WTC11 (cell line): ENCODE measurements around the gene MEIOSIN. TPM values are rescaled to one million over a fixed set of nuclear protein-coding genes. Genes with fewer than 3 reads are reported as not detected.

Experiments used
- ATAC-seq: fragments of 200-7000 bp; cut with Tn5 transposase; 2 replicates; pipeline ENCODE4 v1.10.0; 2021; ENCODE audit warnings: mild to moderate bottlenecking, moderate library complexity
- CTCF ChIA-PET: fragments of 300-600 bp; sonication (Branson Sonifier 250); formaldehyde crosslinking; loops from one replicate; lab custom pipeline; 2021; ENCODE audit warnings: antibody characterized with exemption; lab: Charles Lee
- POLR2A ChIA-PET: fragments of 350-600 bp; sonication (Branson Sonifier 250); formaldehyde crosslinking; loops from one replicate; lab custom pipeline; 2021; ENCODE audit warnings: antibody characterized with exemption; lab: Charles Lee
- DNase-seq: peaks from one replicate; pipeline ENCODE4 v3.0.0; 2021; ENCODE audit warnings: low spot score
- H3K27ac Mint-ChIP-seq: 2 replicates; pipeline ENCODE4 v1.8.0; 2021; ENCODE audit warnings: mixed read lengths
- H3K27me3 Mint-ChIP-seq: 2 replicates; pipeline ENCODE4 v1.8.0; 2021; ENCODE audit warnings: low read depth, mild to moderate bottlenecking, moderate library complexity, mixed read lengths
- H3K36me3 Mint-ChIP-seq: 2 replicates; pipeline ENCODE4 v1.8.0; 2021; ENCODE audit warnings: mixed read lengths
- H3K4me1 Mint-ChIP-seq: 2 replicates; pipeline ENCODE4 v1.8.0; 2022; ENCODE audit warnings: mixed read lengths
- H3K4me3 Mint-ChIP-seq: 2 replicates; pipeline ENCODE4 v1.8.0; 2021; ENCODE audit warnings: mild to moderate bottlenecking, moderate library complexity, mixed read lengths
- H3K9me3 Mint-ChIP-seq: 2 replicates; pipeline ENCODE4 v1.8.0; 2021; ENCODE audit warnings: mixed read lengths
- EMX1 ChIP-seq: fragments of 250-450 bp; sonication (Bioruptor Pico); IDR thresholded peaks from 2 replicates; pipeline ENCODE4 v1.8.0; 2021; ENCODE audit warnings: mild to moderate bottlenecking
- FOXJ3 ChIP-seq: sonication (generic); formaldehyde crosslinking; IDR thresholded peaks from 2 replicates; pipeline ENCODE4 v1.9.0; 2021; ENCODE audit warnings: missing genetic modification reagents, mild to moderate bottlenecking, borderline replicate concordance
- GRHL2 ChIP-seq: fragments of 250-450 bp; sonication (Bioruptor Pico); IDR thresholded peaks from 2 replicates; pipeline ENCODE4 v1.8.0; 2022; ENCODE audit warnings: mild to moderate bottlenecking, moderate library complexity; ENCODE audit not compliant: insufficient replicate concordance, severe bottlenecking
- HMGXB4 ChIP-seq: sonication (generic); formaldehyde crosslinking; IDR thresholded peaks from 2 replicates; pipeline ENCODE4 v1.8.1; 2023; ENCODE audit warnings: mild to moderate bottlenecking, moderate library complexity, missing genetic modification reagents
- IRF1 ChIP-seq: sonication (generic); formaldehyde crosslinking; IDR thresholded peaks from 2 replicates; pipeline ENCODE4 v1.8.0; 2023; ENCODE audit warnings: missing genetic modification reagents
- IRF2 ChIP-seq: sonication (generic); formaldehyde crosslinking; IDR thresholded peaks from 2 replicates; pipeline ENCODE4 v1.8.0; 2022; ENCODE audit warnings: low read depth, missing genetic modification reagents, borderline replicate concordance
- KAT7 ChIP-seq: sonication (generic); formaldehyde crosslinking; IDR thresholded peaks from 2 replicates; pipeline ENCODE4 v1.8.1; 2023; ENCODE audit warnings: missing genetic modification reagents, mild to moderate bottlenecking, borderline replicate concordance
- MXD4 ChIP-seq: fragments of 250-450 bp; sonication (Bioruptor Pico); IDR thresholded peaks from 2 replicates; pipeline ENCODE4 v1.8.0; 2021; ENCODE audit warnings: mild to moderate bottlenecking, moderate library complexity, borderline replicate concordance
- NFATC4 ChIP-seq: fragments of 250-450 bp; sonication (Bioruptor Pico); IDR thresholded peaks from 2 replicates; pipeline ENCODE4 v1.9.0; 2021; ENCODE audit warnings: mild to moderate bottlenecking
- NR1H2 ChIP-seq: sonication (generic); formaldehyde crosslinking; IDR thresholded peaks from 2 replicates; pipeline ENCODE4 v1.9.0; 2021; ENCODE audit warnings: mild to moderate bottlenecking, moderate library complexity, missing genetic modification reagents
- PRDM15 ChIP-seq: sonication (generic); formaldehyde crosslinking; IDR thresholded peaks from 2 replicates; pipeline ENCODE4 v1.8.0; 2022; ENCODE audit warnings: missing genetic modification reagents
- PRRX2 ChIP-seq: fragments of 250-450 bp; sonication (Bioruptor Pico); IDR thresholded peaks from 2 replicates; pipeline ENCODE4 v1.8.0; 2021; ENCODE audit warnings: mild to moderate bottlenecking
- RELA ChIP-seq: sonication (generic); formaldehyde crosslinking; IDR thresholded peaks from 2 replicates; pipeline ENCODE4 v1.8.1; 2022; ENCODE audit warnings: missing genetic modification reagents, mild to moderate bottlenecking, borderline replicate concordance
- RORB ChIP-seq: fragments of 250-450 bp; sonication (Bioruptor Pico); IDR thresholded peaks from 2 replicates; pipeline ENCODE4 v1.9.0; 2021; ENCODE audit warnings: mild to moderate bottlenecking
- SMAD3 ChIP-seq: sonication (generic); formaldehyde crosslinking; IDR thresholded peaks from 2 replicates; pipeline ENCODE4 v1.8.0; 2022; ENCODE audit warnings: missing genetic modification reagents, mild to moderate bottlenecking, borderline replicate concordance
- SOX15 ChIP-seq: fragments of 250-450 bp; sonication (Bioruptor Pico); IDR thresholded peaks from 2 replicates; pipeline ENCODE4 v1.9.0; 2021; ENCODE audit warnings: mild to moderate bottlenecking
- SP1 ChIP-seq: sonication (generic); formaldehyde crosslinking; conservative IDR thresholded peaks from 2 replicates; pipeline ENCODE4 v1.8.1; 2022; ENCODE audit warnings: missing genetic modification reagents
- STAT6 ChIP-seq: sonication (generic); formaldehyde crosslinking; conservative IDR thresholded peaks from 2 replicates; pipeline ENCODE4 v1.8.1; 2023; ENCODE audit warnings: mild to moderate bottlenecking, low read depth, missing genetic modification reagents, moderate library complexity
- USF1 ChIP-seq: sonication (generic); formaldehyde crosslinking; IDR thresholded peaks from 2 replicates; pipeline ENCODE4 v1.8.0; 2022; ENCODE audit warnings: mild to moderate bottlenecking, missing genetic modification reagents
- ZNF317 ChIP-seq: sonication (generic); formaldehyde crosslinking; IDR thresholded peaks from 2 replicates; pipeline ENCODE4 v1.8.1; 2023; ENCODE audit warnings: low read depth, mild to moderate bottlenecking, moderate library complexity, missing genetic modification reagents, borderline replicate concordance
- ZSCAN18 ChIP-seq: fragments of 250-450 bp; sonication (Bioruptor Pico); IDR thresholded peaks from 2 replicates; pipeline ENCODE4 v2.1.2; 2022; ENCODE audit warnings: mild to moderate bottlenecking, moderate library complexity
- total RNA-seq: library from RNA; stranded (reverse); gene quantifications from 3 replicates; pipeline ENCODE4 v1.2.3, GENCODE V29; 2021
- TF ChIP-seq, protein P1 (sequence below): fragments of 250-450 bp; sonication (Bioruptor Pico); IDR thresholded peaks from 2 replicates; pipeline ENCODE4 v1.9.0; 2021; ENCODE audit warnings: mild to moderate bottlenecking
- TF ChIP-seq, protein P2 (sequence below): sonication (generic); formaldehyde crosslinking; IDR thresholded peaks from 2 replicates; pipeline ENCODE4 v1.8.1; 2022; ENCODE audit warnings: low read depth, mild to moderate bottlenecking, moderate library complexity, missing genetic modification reagents, borderline replicate concordance

The MEIOSIN gene
- total RNA-seq, 1 experiment from 2014 or later: not detected

DNA sequence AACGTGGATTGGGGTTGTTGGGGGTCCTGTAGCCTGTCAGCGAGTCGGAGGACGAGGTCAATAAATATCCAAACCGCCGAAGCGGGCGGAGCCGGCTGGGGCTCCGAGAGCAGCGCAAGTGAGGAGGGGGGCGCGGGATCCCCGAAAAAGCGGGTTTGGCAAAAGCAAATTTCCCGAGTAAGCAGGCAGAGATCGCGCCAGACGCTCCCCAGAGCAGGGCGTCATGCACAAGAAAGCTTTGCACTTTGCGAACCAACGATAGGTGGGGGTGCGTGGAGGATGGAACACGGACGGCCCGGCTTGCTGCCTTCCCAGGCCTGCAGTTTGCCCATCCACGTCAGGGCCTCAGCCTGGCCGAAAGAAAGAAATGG lies 36.6 kb downstream of the MEIOSIN start:
- H3K9me3 Mint-ChIP-seq: no peaks in the 10 kb centered on the region
- DNase-seq (peak; percentile 38), ATAC-seq (no peak)
- ChIA-PET POLR2A (interaction anchor here (0.6 to 4.8 kb wide), 24 partner anchors 8 to 591 kb away, joined by 3 to 115 read pairs (median 6); partner anchors contain the start of genes BLOC1S3, DMPK, FBXO46 and QPCTL), CTCF (interaction anchor here (0.5 to 5.6 kb wide), 47 partner anchors 8 to 591 kb away, joined by 3 to 175 read pairs (median 6); partner anchors contain the start of genes DMPK, DMWD, FBXO46 and FOSB)
- peaks cover 5% of the 10 kb centered on the region; the same call in 1 of the 2 replicates for H3K36me3 Mint-ChIP-seq
- peak overlapping the region; percentile 97 for H3K27ac Mint-ChIP-seq
- H3K4me3 Mint-ChIP-seq: peak overlapping the region; percentile 97
- H3K27me3 Mint-ChIP-seq: peaks cover 5% of the 10 kb centered on the region; the same call in 1 of the 2 replicates
- peaks cover 18% of the 10 kb centered on the region for H3K4me1 Mint-ChIP-seq
- TF ChIP-seq ZSCAN18 (CRISPR knock-in tag) (no peak), NFATC4 (CRISPR knock-in tag) (peak; percentile 30), PRDM15 (CRISPR knock-in tag) (no peak), RORB (CRISPR knock-in tag) (no peak), HMGXB4 (no peak), SP1 (no peak), EMX1 (CRISPR knock-in tag) (no peak; the same call in 1 of the 2 replicates), IRF2 (CRISPR knock-in tag) (0 out of 2 replicates have a peak, but pooled peaks have one; percentile 32), IRF1 (CRISPR knock-in tag) (no peak), RELA (CRISPR knock-in tag) (no peak), KAT7 (CRISPR knock-in tag) (no peak), GRHL2 (CRISPR knock-in tag) (no peak), NR1H2 (CRISPR knock-in tag) (no peak), FOXJ3 (CRISPR knock-in tag) (no peak), SOX15 (no peak), USF1 (CRISPR knock-in tag) (no peak), MXD4 (CRISPR knock-in tag) (no peak), PRRX2 (CRISPR knock-in tag) (no peak), ZNF317 (no peak), STAT6 (CRISPR knock-in tag) (no peak), SMAD3 (CRISPR knock-in tag) (peak; percentile 17; the same call in 1 of the 2 replicates)
- TF ChIP-seq, protein P1, sequence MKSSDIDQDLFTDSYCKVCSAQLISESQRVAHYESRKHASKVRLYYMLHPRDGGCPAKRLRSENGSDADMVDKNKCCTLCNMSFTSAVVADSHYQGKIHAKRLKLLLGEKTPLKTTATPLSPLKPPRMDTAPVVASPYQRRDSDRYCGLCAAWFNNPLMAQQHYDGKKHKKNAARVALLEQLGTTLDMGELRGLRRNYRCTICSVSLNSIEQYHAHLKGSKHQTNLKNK: peak; percentile 55; the same call in 1 of the 2 replicates
- TF ChIP-seq, protein P2, sequence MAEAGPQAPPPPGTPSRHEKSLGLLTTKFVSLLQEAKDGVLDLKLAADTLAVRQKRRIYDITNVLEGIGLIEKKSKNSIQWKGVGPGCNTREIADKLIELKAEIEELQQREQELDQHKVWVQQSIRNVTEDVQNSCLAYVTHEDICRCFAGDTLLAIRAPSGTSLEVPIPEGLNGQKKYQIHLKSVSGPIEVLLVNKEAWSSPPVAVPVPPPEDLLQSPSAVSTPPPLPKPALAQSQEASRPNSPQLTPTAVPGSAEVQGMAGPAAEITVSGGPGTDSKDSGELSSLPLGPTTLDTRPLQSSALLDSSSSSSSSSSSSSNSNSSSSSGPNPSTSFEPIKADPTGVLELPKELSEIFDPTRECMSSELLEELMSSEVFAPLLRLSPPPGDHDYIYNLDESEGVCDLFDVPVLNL: no peak
